ENCODE measurements around the gene DTNBP1. TPM values are rescaled to one million over a fixed set of nuclear protein-coding genes. Genes with fewer than 3 reads are reported as not detected.
"Not testable (repeated sequence)": the region's sequence is repeated elsewhere in the genome, so short reads cannot be mapped to it uniquely, and the experiment has no call there.

The DTNBP1 gene
- polyA plus RNA-seq, 4 donors: 21.3 to 26.2 (median 23.6) TPM

DNA sequence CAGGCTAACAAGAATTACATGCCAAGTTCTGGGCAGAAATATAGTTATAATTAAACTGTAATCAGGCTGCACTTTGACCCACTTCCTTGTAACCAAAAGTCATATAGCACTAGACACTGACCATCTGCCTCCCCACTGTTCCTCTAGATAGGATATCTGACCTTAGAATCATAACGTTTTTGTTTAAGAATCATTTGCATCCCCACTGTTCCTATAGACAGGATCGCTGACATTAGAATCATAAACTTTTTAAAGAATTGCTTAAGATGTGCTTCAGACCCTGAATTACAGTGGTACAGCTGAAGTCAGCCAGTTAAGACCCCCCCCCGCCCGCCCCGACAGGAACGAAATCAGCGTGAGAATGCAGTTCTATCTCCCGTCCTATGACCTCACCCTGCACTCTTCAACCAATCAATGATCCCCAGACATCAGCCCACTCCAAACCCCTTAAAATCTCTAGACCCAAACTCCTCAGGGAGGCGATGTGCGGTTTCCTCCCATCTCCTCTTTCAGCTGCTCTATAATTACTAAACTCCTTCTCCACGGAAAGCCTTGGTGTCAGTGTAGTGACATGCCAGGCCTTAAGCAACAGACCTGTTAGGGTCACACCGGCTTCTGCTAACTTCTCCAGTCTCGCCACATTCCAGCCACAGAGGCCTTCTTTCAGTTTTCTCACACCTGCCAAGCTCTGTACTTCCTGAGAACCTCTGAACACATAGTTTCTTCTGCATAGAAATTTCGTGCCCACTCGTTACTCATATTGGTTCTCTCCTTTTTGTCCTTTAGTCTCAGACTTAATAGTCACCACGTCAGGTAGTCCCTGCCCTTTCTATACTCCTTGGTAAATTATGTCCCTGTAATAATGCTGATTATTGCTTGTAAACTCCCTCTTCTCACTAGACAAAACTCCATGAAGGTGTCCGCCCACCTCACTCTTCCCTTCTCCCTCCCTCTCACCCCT, 93.5 kb downstream of the DTNBP1 start:
- DNase-seq (ENCODE audit: low read depth in 4 of 4, low spot score in 3 of 4): peak in 1 of 4 donors; percentile 40

DNA sequence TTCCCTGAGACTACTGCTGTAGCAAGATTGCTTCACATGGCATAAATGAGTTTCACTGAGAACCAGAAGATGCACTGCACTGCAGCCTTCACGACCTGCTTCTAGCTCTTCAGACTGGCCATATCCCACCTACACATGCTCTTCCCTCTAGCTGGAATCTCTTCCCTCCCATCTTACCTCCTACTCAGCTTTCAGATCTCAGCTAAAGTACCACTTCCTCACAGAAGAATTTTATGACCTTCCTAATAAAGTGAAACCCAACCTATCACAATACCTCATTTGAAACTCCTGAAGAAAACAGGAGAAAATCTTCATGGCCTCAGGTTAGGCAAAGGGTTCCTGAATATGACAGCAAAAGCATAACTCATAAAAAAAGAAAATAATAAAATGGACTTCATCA, 99.9 kb downstream of the DTNBP1 start:
- DNase-seq (ENCODE audit: low read depth in 4 of 4, low spot score in 3 of 4): no peak

DNA sequence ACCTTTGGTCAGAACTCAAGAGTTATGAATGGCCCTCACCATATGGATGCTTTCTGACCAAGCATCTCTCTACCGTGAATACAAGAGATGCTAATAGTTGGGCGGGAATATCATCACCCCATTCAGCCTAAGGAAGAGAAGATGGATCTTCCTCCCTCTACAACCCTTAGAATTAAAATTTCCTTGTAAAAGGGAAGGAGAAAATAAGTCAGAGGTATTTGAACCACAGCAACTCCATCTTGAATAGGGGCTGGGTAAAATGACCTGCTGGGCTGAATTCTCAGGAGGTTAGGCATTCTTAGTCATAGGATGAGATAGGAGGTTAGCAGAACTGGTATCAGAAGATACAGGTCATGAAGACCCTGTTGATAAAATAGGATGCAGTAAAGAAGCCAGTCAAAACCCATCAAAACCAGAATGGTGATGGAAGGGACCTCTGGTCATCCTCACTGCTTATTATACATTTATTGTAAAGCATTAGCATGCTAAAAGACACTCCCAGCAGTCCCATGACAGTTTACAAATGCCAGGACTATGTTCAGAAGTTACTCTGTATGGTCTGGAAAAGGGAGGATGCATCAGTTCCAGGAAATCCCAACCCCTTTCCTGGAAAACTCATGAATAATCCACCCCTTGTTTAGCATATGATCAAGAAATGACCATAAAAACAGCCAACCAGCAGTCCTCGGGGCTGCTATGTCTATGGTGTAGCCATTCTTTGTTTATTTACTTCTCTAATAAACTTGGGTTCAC, 101.2 kb downstream of the DTNBP1 start:
- DNase-seq (ENCODE audit: low read depth in 4 of 4, low spot score in 3 of 4): no peak

DNA sequence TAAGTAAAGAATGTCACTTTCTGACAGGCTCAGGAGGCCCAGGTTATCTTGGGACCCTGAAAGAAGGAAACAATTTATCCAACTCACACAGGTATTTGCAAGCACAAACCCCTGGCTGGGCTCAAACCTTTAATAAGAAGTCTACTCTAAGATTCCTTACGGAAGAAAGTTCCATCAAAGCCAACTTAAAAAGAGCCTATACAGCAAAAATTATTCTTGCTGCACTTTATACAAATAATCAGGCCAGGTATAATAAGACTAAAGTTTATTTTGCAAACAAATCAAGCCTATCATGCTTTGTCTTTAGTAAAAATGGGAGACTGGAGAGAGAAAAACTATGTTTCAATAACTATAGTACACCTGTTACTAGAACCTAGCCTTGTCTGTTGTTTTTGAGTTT, 102.1 kb downstream of the DTNBP1 start:
- no peak for DNase-seq (ENCODE audit: low read depth in 4 of 4, low spot score in 3 of 4)

DNA sequence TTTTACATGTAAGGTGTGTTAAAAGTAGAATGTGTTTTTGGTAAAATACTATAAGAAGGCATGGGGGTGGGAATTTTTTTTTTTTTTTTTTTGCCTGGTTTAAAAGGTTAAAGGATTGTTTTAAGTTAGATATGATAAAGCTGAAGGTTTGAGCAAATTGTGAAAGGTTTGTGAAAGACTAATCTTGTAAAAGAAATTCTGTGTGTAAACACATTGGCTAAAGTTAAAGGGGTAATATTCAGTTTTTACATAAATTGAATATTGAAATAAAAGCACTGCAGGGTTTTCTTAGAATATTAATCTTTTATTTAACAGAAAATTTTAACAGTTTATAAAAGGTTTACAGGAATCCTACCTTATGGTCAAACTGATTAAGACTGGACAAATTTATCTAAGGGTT, 105.7 kb downstream of the DTNBP1 start:
- no peak for DNase-seq (ENCODE audit: low read depth in 4 of 4, low spot score in 3 of 4)

DNA sequence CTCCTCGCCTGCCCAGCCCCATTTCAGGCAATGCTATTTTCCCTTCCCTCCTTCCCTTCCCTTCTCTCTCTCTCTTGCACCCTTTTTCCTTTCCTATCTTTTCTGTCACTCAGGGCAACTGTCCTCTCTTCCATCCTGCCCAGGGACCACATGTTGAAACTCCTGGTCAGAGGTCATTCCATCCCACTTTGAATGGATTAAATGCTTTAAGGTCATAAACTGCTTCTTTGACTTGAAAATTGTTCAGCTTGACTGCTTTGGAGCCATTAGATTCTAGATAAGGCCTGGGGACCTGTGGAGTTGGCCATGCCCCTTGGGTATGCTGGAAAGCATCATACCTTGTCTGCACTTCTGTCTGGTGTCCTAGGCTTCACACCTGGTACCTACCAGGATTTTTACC, 106.1 kb downstream of the DTNBP1 start:
- no peak for DNase-seq (ENCODE audit: low read depth in 4 of 4, low spot score in 3 of 4)

DNA sequence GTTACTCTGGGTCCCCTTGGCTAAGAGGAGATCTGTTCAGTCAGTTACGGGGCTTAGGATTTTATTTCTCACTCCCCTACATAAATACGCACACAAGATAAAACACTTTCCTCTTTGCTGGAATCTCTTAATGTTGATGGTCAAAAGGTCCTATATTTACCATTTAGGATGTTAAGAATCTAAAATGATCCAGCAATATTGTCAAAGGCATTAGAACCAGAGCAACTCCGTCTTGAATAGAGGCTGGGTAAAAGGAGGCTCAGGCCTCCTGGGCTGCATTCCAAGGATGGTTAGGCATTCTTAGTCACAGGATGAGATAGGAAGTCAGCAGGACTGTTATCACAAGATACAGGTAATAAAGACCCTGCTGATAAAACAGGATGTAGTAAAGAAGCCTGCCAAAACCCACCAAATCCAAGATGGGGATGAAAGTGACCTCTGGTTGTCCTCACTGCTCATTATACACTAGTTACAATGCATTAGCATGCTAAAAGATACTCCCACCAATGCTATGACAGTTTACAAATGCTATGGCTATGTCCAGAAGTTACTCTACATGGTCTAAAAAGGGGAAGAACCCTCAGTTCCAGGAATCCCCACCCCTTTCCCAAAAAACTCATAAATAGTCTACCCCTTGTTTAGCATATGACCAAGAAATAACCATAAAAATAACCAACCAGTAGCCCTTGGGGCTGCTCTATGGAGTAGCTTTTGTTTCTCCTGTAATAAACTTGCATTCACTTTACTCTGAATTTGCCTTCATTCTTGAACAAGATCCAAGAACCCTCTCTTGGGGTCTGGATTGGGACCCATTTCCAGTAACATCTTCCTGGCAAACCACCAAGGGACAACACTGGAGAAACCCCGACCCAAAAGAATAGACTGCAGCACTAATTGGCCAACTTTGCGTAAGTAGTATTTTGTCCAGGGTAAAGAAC, 107.5 kb downstream of the DTNBP1 start:
- DNase-seq (ENCODE audit: low read depth in 4 of 4, low spot score in 3 of 4): no peak

DNA sequence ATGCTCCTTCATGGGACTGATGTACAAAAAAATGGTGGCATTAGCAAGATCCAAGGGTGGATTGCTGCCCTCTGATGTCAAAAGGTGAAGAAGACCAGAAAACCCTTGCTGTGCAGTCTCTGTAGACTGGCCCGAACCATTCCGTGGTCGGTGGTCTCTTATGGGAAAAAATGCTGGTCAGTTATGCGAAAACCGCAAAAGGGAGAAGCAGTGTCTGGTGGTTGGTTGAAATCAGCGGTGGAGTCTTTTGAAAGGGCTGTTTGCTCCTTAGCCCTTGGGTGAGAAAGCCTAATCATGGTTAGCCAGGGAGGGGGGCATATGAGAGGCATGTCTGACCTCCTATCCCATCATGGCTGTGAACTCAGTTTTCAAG, 108.1 kb downstream of the DTNBP1 start:
- no peak for DNase-seq (ENCODE audit: low read depth in 4 of 4, low spot score in 3 of 4)

DNA sequence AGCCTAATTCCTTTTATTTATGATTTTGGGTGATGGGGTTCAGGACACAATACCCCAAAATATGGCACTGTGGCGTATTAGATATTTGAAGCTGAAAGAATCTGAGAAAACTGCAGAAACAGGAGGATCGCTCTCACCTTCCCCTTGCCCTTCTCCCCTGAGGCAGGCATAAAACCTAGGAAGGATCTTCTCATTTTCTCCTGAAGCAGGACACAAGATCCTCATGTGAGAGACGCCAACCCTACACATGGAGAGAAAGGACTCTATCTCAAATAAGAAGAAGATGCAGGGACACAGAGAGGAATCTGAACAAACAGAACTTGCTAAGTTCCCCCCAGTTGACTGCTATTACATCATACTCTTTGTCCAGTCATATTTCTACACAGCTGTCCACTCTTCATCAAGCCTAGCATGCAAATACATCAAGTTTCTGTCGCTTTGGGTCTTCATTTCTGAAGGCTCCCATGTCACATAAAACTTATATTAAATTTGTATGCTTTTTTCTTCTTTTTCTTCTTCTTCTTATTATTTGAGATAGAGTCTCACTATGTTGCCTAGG, 109.0 kb downstream of the DTNBP1 start:
- DNase-seq (ENCODE audit: low read depth in 4 of 4, low spot score in 3 of 4): no peak

DNA sequence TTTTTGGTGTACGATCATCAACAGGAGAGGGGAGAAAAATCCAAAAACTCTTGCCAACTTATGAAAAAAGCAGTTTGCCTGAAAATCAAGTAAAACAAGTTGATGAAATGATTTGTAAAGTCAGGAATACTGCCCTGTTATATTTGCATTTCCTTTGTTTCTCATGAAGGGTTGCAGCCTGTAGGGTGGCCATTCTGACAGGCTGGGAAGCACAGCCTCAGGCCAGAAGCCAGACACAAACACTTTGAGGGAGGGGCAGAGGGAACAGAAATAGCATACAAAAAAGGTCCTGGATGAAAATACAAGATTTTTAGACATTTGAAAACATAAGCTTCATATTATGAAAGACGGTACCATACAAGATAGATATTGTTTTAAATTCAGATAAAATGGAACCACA, 109.8 kb downstream of the DTNBP1 start:
- DNase-seq (ENCODE audit: low read depth in 4 of 4, low spot score in 3 of 4): no peak

DNA sequence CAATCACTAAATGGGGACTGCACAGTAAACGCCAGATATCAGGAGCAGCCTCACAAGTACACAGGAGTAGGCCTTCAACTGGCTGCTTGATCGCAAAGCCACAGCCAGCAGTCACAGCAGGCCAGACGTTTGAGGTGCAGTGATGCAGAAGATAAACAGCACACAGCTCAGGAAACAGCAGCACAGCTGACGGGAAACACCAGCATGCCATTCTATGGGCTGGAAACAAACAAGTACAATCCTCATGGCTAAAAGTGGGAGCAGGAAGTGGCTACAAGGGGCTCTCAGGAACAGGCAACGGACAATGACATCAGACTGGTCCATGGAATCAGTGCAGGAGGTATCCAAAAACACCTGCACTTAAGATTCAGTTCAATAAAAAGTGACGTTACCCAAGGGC, 111.0 kb downstream of the DTNBP1 start:
- DNase-seq (ENCODE audit: low read depth in 4 of 4, low spot score in 3 of 4): no peak

DNA sequence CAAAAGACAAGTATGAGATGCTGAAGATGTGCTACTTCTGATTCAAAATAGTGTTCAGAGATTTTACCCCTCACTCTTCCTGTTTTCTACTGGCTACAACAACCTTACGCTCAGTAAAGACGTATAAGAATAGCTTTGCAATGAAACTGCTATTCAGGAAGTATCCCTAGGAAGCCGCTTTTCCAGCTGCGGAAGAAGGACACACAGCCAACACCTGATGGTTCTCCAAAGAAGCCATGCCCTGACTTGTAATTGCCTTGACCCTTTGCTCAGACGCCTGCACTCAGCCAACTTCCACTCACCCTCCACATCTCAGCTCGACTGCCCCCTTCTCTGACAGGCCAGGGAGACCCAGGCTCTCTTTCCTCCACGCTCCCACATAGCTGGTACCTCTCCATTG, 111.6 kb downstream of the DTNBP1 start:
- DNase-seq (ENCODE audit: low read depth in 4 of 4, low spot score in 3 of 4): no peak

DNA sequence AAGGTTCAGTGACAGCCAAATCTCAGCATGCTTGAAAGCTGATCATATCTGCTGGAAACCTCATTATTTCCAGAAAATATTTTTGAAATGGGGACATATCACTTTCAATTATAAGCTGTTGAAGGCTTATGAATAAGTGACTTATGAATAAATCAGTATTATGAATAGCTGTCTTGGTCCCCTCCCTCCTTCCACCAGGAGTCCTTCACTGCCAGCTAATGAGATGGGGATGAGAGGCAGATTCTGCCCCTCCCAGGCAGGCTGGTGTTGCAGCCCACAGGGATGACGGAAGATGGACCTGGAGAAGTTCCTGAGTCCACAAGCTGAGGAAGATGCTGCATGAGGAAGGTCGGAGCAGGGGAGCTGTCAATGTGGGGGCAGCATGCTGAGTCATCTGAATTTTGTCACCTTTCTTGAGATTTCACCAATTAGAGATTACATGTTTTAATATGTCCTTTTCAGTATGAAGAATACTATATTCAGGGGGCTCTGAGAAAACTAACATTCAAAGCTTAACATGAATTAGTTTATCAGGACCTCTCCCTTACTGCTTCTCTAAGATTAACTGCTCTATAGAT, 112.2 kb downstream of the DTNBP1 start:
- DNase-seq (ENCODE audit: low read depth in 4 of 4, low spot score in 3 of 4): no peak

DNA sequence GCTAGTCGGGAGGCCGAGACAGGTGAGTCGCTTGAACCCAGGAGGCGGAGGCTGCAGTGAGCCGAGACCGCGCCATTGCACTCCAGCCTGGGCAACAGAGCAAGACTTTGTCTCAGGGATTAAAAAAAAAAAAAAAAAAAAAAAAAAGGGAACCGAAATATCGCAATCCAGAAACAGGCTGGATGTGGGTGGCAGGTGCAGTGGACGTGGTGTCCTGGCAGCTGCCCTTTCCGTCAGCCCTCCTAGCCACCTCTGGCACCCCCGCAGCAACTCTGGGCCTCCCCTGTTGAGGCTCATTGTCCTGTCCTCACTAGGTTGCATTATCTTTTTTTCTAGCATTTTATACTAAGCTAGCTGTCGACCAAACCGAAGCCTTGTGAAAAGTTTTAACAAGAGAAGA, 113.5 kb downstream of the DTNBP1 start:
- DNase-seq (ENCODE audit: low read depth in 4 of 4, low spot score in 3 of 4): no peak

DNA sequence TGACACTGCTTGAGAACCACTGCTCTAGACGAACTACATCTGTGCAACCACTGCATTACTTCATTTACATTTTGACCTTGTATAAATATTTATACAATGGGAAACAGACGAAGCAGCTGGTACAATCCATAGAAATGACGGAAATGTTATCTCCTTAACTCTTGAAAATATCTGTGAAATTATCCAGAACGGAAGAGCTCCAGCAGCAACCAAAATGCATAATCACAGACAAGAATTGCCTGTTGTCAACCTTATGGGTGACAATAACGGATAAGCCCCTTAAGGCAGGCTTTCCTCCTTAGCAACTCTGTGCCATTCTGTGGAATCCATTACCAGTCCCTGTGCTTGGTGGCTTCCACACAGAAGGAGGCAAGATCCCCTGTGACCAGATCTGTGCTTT, 115.4 kb downstream of the DTNBP1 start:
- DNase-seq (ENCODE audit: low read depth in 4 of 4, low spot score in 3 of 4): no peak

DNA sequence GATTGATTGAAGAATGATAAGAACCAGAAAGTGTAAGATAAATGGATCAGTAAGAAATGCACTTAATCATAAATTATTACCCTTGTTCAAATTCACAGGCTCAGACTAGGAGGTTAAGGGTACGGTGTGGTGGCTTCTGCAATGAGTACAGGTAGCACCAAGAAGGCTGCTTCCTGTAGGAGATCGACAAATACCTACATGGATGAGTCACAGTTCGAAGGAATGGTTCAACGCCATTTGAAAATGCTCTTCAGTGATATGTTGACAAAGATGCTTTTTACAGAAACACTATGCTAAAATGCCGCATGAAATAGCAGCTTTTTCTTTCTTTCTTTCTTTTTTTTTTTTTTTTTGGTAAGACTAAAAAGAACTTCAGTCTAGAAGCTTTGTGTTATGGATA, 116.2 kb downstream of the DTNBP1 start:
- no peak for DNase-seq (ENCODE audit: low read depth in 4 of 4, low spot score in 3 of 4)

DNA sequence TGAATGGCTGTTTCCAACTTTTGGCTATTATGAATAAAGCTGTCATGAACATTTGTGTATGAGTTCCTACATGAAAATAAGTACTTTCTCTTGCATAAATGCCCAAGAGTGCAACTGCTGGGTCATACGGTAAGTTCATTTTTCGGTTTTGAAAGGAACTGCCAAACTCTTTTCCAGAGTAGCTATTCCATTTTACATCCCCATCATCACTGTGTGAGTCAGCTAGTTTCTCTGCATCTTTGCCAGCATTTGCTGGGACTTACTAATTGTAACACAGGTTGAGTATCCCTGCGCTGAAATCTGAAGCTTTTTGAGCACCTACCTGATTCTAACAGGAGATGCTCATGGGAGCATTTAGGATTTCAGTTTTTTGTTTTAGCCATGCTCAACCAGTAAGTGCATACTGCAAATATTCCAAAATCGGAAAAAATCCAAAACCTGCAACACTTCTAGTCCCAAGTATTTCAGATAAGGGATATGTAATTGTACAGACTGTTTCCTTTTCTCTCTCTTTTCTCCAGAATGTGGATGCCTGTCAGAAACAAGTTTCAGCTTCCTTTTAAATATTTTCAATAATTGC, 118.4 kb downstream of the DTNBP1 start:
- DNase-seq (ENCODE audit: low read depth in 4 of 4, low spot score in 3 of 4): no peak

DNA sequence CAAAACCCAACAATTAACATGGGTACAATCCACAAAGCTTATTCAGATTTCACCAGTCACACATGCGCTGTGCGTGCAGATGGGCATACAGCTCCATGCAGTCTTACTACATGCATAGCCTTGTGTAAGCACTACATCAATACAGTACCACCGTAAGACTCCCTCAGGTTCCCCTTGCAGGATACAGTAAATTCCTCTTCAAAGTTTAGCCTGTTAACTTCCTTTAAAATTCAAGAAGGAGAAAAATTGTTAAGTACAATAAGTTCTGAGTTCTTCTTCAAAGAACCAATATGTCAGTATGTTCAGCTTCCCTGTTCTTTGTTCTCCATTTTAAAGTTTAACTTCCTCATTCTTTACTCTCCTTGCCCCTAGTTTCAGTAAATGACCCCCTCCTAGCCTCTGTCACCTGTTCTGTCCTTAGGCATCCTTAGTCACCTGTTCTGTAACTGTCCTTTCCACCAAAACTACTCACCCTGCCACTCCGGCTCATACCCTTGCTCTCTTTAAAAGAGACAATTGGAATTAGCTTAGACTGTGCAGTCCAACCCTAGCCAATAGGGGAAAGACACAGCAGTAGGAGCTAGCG, 119.4 kb downstream of the DTNBP1 start:
- DNase-seq (ENCODE audit: low read depth in 4 of 4, low spot score in 3 of 4): not testable (repeated sequence)

DNA sequence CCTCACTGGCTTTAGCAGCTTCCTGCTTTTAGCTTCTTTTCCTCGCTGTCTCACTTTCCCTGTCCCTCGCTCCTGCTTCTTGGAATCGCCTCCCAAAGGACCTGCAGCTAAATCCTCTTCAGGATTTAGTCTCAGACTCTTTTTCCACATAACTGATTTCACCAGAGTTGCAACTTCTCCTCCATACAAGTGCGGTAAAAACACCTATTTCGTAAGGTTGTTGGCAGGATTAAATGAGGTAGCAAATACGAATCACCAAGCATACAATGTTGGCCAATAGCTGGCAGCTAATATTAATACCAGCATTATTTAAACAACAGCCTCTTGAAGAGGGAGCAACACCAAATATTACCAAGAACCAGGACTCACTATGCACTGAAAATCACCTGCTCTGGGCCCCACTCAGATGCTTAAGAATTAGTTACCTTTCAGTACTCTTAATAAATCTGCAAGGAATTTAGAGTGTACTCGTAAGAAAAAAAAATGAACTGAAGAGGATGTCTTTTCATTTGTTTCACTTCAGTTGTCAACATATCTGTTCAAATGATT, 123.0 kb downstream of the DTNBP1 start:
- DNase-seq (ENCODE audit: low read depth in 4 of 4, low spot score in 3 of 4): no peak

Measured in right renal pelvis (tissue), 4 donors.